DND-41 (cell line): ENCODE results near the gene TTPAL.

Experiments
- ATAC-seq: fragments of 200-7000 bp; cut with Tn5 transposase; 3 replicates; pipeline ENCODE4 v1.9.1; 2021; ENCODE audit warnings: low read depth; ENCODE audit not compliant: insufficient read depth
- DNase-seq: peaks from one replicate; pipeline ENCODE4 v3.0.0-alpha.2; 2020
- H2AFZ ChIP-seq: 2 replicates; pipeline ENCODE4 v1.6.0; 2012; ENCODE audit warnings: low read depth, low read length
- H3K27ac ChIP-seq: 2 replicates; pipeline ENCODE4 v1.5.1; 2012; ENCODE audit warnings: low read length, inconsistent platforms
- H3K27me3 ChIP-seq: fragments of 200-600 bp; sonication (generic); 2 replicates; pipeline ENCODE4 v1.6.0; 2012; ENCODE audit warnings: low read length, mild to moderate bottlenecking, inconsistent platforms; ENCODE audit not compliant: insufficient read depth, poor library complexity
- H3K36me3 ChIP-seq: 2 replicates; pipeline ENCODE4 v1.5.1; 2012; ENCODE audit warnings: low read length, inconsistent platforms; ENCODE audit not compliant: insufficient read depth
- H3K4me1 ChIP-seq: 2 replicates; pipeline ENCODE4 v1.5.1; 2012; ENCODE audit warnings: mild to moderate bottlenecking, low read length; ENCODE audit not compliant: insufficient read depth
- H3K4me2 ChIP-seq: 2 replicates; pipeline ENCODE4 v1.6.0; 2012; ENCODE audit warnings: mild to moderate bottlenecking, moderate library complexity, low read length, inconsistent platforms; ENCODE audit not compliant: insufficient read depth
- H3K4me3 ChIP-seq, 2 experiments: fragments of 200-600 bp in 1 of 2; shearing (Covaris generic) in 1 of 2; 2 replicates each; pipeline ENCODE4 v1.5.1; 2012 to 2016; ENCODE audit warnings: inconsistent platforms in 2 of 2, low read length in 2 of 2, mild to moderate bottlenecking in 2 of 2, low read depth in 1 of 2, moderate library complexity in 1 of 2
- H3K79me2 ChIP-seq: 2 replicates; pipeline ENCODE4 v1.6.0; 2012; ENCODE audit warnings: low read length, inconsistent platforms; ENCODE audit not compliant: insufficient read depth
- H3K9ac ChIP-seq: 2 replicates; pipeline ENCODE4 v1.6.0; 2012; ENCODE audit warnings: low read depth, mild to moderate bottlenecking, inconsistent platforms, low read length, moderate library complexity
- H3K9me3 ChIP-seq: 2 replicates; pipeline ENCODE4 v1.5.1; 2012; ENCODE audit warnings: low read length, moderate library complexity, mild to moderate bottlenecking, inconsistent platforms; ENCODE audit not compliant: insufficient read depth, severe bottlenecking
- H4K20me1 ChIP-seq: 2 replicates; pipeline ENCODE4 v1.6.0; 2012; ENCODE audit warnings: low read length; ENCODE audit not compliant: insufficient read depth
- CTCF ChIP-seq: IDR thresholded peaks from 2 replicates; pipeline ENCODE4 v1.5.1; 2012; ENCODE audit warnings: borderline replicate concordance, low read length, moderate library complexity, mild to moderate bottlenecking; ENCODE audit not compliant: poor library complexity, severe bottlenecking; ENCODE audit errors: extremely low read depth
- EZH2 ChIP-seq: IDR thresholded peaks from 3 replicates; pipeline ENCODE4 v1.6.1; 2012; ENCODE audit warnings: borderline replicate concordance, low read depth, mild to moderate bottlenecking, moderate library complexity, low read length, inconsistent platforms; ENCODE audit not compliant: severe bottlenecking

TTPAL gene

GRCh38 chr20:44497761-44498160 is 22.1 kb downstream of the TTPAL start:
- DNase-seq (no peak), ATAC-seq (no peak)
- no peaks in the 10 kb centered on the region for H3K4me1 ChIP-seq
- H3K4me3 ChIP-seq: no peak overlapping the region
- H4K20me1 ChIP-seq: no peaks in the 10 kb centered on the region; the same call in 1 of the 2 replicates
- no peak overlapping the region for H3K27ac ChIP-seq
- no peaks in the 10 kb centered on the region for H3K9me3 ChIP-seq
- peaks cover 91% of the 10 kb centered on the region for H3K36me3 ChIP-seq
- TF ChIP-seq CTCF: no peak
- no peak for TF ChIP-seq EZH2
- H3K4me2 ChIP-seq: no peak overlapping the region
- H3K27me3 ChIP-seq: no peaks in the 10 kb centered on the region
- no peak overlapping the region for H2AFZ ChIP-seq
- H3K9ac ChIP-seq: no peak overlapping the region
- no peaks in the 10 kb centered on the region for H3K79me2 ChIP-seq

- ATAC-seq: no peak
- no peak overlapping the region for H3K4me3 ChIP-seq
- H3K9me3 ChIP-seq: no peaks in the 10 kb centered on the region
- H3K4me1 ChIP-seq: no peaks in the 10 kb centered on the region
- H3K36me3 ChIP-seq: peaks cover 93% of the 10 kb centered on the region
- no peaks in the 10 kb centered on the region for H4K20me1 ChIP-seq
- DNase-seq: no peak
- H3K4me2 ChIP-seq: no peak overlapping the region
- H3K79me2 ChIP-seq: no peaks in the 10 kb centered on the region
- TF ChIP-seq EZH2: no peak
- no peak for TF ChIP-seq CTCF
- H3K27me3 ChIP-seq: no peaks in the 10 kb centered on the region
- H2AFZ ChIP-seq: no peak overlapping the region
- H3K9ac ChIP-seq: no peak overlapping the region
- H3K27ac ChIP-seq: no peak overlapping the region
Measured at GRCh38 chr20:44500221-44500620, 24.5 kb downstream of the TTPAL start.

- Histone ChIP-seq H3K27ac (no peak overlapping the region), H4K20me1 (no peaks in the 10 kb centered on the region), H3K9ac (no peak overlapping the region), H3K4me2 (no peak overlapping the region), H3K79me2 (no peaks in the 10 kb centered on the region), H3K9me3 (no peaks in the 10 kb centered on the region), H2AFZ (no peak overlapping the region), H3K27me3 (no peaks in the 10 kb centered on the region), H3K4me1 (no peaks in the 10 kb centered on the region), H3K4me3 (no peak overlapping the region), H3K36me3 (peaks cover 92% of the 10 kb centered on the region)
- no peak for TF ChIP-seq EZH2
- TF ChIP-seq CTCF: no peak
- DNase-seq (no peak), ATAC-seq (no peak)
Measured at GRCh38 chr20:44501448-44501847, 25.8 kb downstream of the TTPAL start.

GRCh38 chr20:44502968-44503367 is 27.3 kb downstream of the TTPAL start:
- Histone ChIP-seq H3K27me3 (no peaks in the 10 kb centered on the region), H3K4me2 (no peak overlapping the region), H3K27ac (no peak overlapping the region), H4K20me1 (0 out of 2 replicates have a peak, but pooled peaks cover 3% of the 10 kb centered on the region), H3K4me3 (no peak overlapping the region), H3K79me2 (no peaks in the 10 kb centered on the region), H3K9me3 (no peaks in the 10 kb centered on the region), H2AFZ (no peak overlapping the region), H3K9ac (no peak overlapping the region), H3K4me1 (no peaks in the 10 kb centered on the region), H3K36me3 (peaks cover 96% of the 10 kb centered on the region)
- no peak for TF ChIP-seq EZH2
- no peak for TF ChIP-seq CTCF
- DNase-seq: no peak
- ATAC-seq: no peak
